GM18511 (cell line): ENCODE data around the gene FOXD4L6.
"Not testable (repeated sequence)": the region's sequence is repeated elsewhere in the genome, so short reads cannot be mapped to it uniquely, and the experiment has no call there.

ENCODE experiments used
- ATAC-seq: cut with Tn5 transposase; IDR thresholded peaks from one replicate; pipeline ENCODE4 v1.9.1; 2021; ENCODE audit warnings: mild to moderate bottlenecking, moderate library complexity; ENCODE audit not compliant: unreplicated experiment

FOXD4L6 gene

GRCh38 chr9:41128581-41128980 lies at the start of gene FOXD4L6:
TSS of gene FOXD4L6 (minus strand) at chr9:41128681. CDS start at chr9:41128383, 298 bp downstream.
- not testable (repeated sequence) for ATAC-seq

- not testable (repeated sequence) for ATAC-seq
These were observed 46.5 kb upstream of the FOXD4L6 start for GRCh38 chr9:41174994-41175393.

DNA sequence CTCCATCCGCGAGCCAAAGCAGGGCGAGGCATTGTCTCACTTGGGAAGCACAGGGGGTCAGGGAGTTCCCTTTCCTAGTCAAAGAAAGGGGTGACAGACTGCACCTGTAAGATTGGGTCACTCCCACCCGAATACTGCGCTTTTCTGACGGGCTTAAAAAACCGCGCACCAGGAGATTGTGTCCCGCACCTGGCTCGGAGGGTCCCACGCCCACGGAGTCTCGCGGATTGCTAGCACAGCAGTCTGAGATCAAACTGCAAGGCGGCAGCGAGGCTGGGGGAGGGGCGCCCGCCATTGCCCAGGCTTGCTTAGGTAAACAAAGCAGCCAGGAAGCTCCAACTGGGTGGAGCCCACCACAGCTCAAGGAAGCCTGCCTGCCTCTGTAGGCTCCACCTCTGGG lies 21.6 kb upstream of the FOXD4L6 start:
- not testable (repeated sequence) for ATAC-seq

GRCh38 chr9:41141878-41142277 lies 13.4 kb upstream of the FOXD4L6 start:
- ATAC-seq = not testable (repeated sequence)

GRCh38 chr9:41126746-41127446 lies 1.6 kb downstream of the FOXD4L6 start:
- ATAC-seq = not testable (repeated sequence)

DNA sequence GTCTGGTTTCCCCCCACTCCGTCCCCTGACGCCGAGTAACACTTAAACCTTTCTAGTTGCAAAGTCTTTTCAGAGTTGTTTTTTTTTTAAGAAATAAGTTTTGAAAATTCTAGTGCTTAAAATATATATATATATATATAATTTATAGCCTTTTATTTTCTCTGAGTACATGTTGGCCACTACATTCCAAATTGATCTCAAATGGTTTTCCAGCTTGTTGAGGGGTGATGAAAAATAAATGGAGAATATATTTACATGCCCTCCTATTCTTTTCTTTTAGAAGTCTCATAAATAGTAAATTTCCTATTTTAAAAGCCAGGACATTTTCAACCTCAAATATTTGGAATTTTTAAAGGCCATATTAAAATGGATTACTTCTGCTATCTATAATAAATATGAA lies 2.5 kb downstream of the FOXD4L6 start:
- not testable (repeated sequence) for ATAC-seq

DNA sequence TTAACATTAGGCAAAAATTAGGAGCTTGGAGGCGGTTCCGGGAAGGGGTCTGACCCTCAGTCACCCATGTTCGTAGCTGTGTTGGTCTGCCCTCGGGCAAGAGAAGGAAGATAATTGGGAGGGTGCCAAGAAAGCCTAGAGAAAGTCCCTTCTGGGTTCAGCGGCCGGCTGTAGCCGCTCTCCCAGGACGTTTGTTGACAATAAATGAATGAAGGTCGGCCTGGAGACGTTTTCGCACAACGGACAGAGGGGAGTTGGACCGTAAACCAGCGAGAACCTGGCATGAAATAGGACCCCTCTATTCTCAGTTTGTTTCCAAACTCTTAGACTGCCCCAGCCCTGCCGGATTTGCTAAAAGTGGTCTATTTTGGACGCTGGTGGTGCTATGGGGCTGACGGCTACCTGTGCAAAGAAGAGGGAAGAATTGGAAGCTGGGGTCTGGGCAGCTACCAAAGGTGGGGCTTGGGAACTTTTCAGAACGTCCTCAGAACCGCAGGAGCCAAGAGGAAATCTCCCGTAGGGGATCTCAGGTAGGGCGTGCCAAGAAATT lies 3.3 kb downstream of the FOXD4L6 start:
- not testable (repeated sequence) for ATAC-seq

DNA sequence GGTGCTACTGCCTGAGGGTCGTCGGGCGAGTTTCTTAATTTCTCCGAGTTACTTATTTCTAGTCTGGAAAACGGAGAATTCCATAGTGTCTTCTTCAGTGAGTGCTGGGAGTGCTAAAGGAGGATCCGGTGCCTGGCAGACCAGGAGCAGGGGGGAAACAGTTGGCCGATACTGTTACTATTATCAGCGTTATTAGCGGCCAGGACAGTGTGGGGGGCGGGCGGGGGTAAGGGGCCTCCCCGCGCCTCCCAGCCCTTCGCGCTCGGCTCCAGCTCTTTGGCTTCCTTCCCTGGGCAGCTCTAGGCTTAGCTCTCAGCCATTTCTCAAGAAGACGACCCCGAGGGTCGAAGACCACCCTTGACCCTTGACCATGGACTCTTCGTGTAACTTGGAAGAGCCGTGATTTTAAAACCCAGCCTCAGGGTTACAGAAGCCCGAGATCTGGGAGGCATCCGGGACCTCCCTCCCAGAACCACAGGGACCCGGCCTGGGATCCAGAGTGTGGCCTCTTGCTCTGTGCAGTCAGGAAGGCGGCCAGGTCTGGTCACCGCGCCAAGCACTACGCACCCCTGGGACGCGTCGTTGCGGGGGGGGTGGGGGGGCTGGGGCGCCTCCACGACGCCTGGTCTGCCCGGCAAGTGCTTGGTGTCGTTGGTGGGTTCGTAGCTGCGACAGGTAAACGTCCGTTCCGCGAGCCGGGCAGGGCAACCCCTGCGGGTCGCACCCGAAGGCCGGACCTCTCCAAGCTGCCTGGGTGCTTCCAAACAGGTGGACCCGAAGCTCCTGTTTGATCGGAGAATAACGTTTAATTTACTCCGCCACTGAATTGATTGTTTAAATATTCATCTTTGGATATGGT lies 4.0 kb downstream of the FOXD4L6 start:
- ATAC-seq = not testable (repeated sequence)

DNA sequence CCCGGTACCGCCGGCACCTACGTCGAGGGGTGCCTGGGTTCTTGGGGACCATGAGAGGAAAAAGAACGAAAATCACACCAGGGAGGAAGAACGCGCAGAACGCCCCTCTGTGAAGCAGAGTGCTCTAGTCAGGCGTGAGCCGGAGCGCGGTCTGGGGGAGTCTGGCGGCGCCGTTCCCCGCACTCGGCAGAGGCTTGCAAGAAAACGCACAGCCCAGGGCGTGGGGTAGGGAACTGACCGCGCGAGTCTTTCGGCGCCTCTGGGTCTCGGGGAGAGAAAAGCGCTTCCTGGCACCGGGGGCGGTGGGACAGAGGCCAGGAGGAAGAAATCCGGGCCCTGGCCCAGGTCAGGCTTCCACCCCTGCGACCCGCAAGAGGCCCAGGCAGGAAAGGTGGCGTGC lies 4.7 kb downstream of the FOXD4L6 start:
- not testable (repeated sequence) for ATAC-seq

GRCh38 chr9:41123396-41123795 lies 5.1 kb downstream of the FOXD4L6 start:
- not testable (repeated sequence) for ATAC-seq

DNA sequence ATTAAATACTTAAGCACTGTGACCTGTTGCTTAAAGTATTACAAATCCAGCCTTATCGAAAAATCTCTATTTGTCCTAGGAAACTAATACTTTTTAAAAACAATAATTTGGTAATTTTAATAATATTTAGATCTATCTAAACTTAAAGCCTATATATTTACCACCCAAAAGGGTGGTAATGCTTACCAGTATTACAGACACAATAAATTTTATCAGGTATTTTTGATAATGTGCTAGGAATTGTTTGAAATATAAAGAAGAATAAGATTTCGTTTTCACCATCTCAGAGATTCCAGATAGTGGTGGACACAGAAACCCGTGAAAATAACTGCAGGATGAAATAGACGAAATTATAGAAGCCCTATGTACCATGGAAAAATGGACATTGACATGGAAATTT lies 7.8 kb downstream of the FOXD4L6 start:
- ATAC-seq = not testable (repeated sequence)

DNA sequence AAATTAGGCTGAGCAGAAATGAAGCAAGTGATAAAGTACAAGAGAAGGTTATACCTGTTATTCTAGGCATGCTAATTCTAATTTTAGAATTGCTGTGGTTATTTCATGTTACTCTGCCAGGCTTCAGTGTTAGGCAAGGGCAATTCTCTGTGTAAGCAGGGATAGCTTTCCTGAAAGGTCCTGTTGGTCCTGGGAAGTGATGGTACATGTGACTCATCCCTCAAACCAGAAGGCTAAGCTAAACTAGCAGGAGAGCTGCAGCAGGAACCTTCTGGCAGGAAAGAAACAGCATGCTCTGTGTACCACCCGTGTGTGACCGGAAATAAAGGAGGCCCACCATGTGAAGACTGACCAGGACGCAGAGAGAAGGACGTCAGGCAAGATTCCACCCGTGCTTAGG lies 8.8 kb downstream of the FOXD4L6 start:
- not testable (repeated sequence) for ATAC-seq

GRCh38 chr9:41119311-41119710 lies 9.2 kb downstream of the FOXD4L6 start:
- not testable (repeated sequence) for ATAC-seq

GRCh38 chr9:41113348-41113747 lies 15.1 kb downstream of the FOXD4L6 start:
- ATAC-seq = not testable (repeated sequence)

- not testable (repeated sequence) for ATAC-seq
These were observed 17.1 kb downstream of the FOXD4L6 start for GRCh38 chr9:41111414-41111813.

- ATAC-seq = not testable (repeated sequence)
These were observed 17.6 kb downstream of the FOXD4L6 start for GRCh38 chr9:41110913-41111312.

GRCh38 chr9:41109253-41109652 lies 19.2 kb downstream of the FOXD4L6 start:
- not testable (repeated sequence) for ATAC-seq

GRCh38 chr9:41108816-41109215 lies 19.7 kb downstream of the FOXD4L6 start:
- not testable (repeated sequence) for ATAC-seq

- ATAC-seq = not testable (repeated sequence)
These were observed 21.9 kb downstream of the FOXD4L6 start for GRCh38 chr9:41106472-41107116.

DNA sequence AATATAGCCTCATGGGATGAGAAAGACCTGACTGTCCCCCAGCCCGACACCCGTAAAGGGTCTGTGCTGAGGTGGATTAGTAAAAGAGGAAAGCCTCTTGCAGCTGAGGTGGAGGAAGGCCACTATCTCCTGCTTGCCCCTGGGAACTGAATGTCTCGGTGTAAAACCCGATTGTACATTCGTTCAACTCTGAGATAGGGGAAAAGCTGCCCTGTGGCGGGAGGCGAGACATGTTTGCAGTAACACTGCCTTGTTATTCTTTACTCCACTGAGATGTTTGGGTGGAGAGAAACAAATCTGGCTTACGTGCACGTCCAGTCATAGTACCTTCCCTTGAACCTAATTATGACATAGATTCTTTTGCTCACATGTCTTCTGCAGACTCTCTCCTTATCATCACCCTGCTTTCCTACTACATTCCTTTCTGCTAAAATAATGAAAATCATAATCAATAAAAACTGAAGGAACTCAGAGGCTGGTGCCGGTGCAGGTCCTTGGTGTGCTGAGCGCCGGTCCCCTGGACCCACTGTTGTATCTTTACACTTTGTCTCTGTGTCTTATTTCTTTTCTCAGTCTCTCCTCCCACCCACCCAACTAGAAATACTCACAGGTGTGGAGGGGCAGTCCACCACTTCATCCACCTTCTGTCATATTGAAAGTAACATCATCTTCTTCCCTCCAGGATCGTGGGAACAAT lies 22.8 kb downstream of the FOXD4L6 start:
- ATAC-seq = not testable (repeated sequence)
